Spleen (tissue), 7 donors: ENCODE data around the gene ACP7.

ENCODE experiments used
- CTCF ChIP-seq, 11 experiments: fragments of 200-600 bp in 7 of 11; fragments of 450-650 bp in 4 of 11; sonication (generic) in 4 of 11; IDR thresholded peaks in 8 of 11; conservative IDR thresholded peaks in 3 of 11; 1 replicate in 7 of 11; 2 replicates in 4 of 11; pipeline versions ENCODE4 v1.4.0 to v1.8.0; 2016 to 2021; ENCODE audit warnings: antibody characterized with exemption in 11 of 11, inconsistent platforms in 4 of 11, mild to moderate bottlenecking in 1 of 11
- POLR2A ChIP-seq, 3 donors: fragments of 450-650 bp; IDR thresholded peaks; one replicate each; pipeline ENCODE4 v1.5.1; 2017; ENCODE audit warnings: antibody characterized with exemption in 3 of 3, mild to moderate bottlenecking in 1 of 3
- POLR2AphosphoS5 ChIP-seq, 3 donors: sonication (generic); formaldehyde crosslinking; IDR thresholded peaks; one replicate each; pipeline ENCODE4 v1.5.1; 2017; ENCODE audit warnings: antibody characterized with exemption in 3 of 3
- donor health status: DM: no; HTN: no; CAD: no; lungs with moderate emphysema.
- donor health status: DM: no; HTN: no; CAD: no.
- donor health status: DM: no; HTN: no; CAD: no.

- TF ChIP-seq POLR2AphosphoS5 (IDR thresholded peaks at IDR 0.05) (no peak), CTCF (IDR thresholded peaks at IDR 0.05 in 8 of 11, conservative IDR thresholded peaks at IDR 0.05 in 3 of 11) (no peak), POLR2A (IDR thresholded peaks at IDR 0.05) (no peak)
Observed at GRCh38 chr19:39086386-39086785, 2.2 kb downstream of the ACP7 start.
